ENCODE results near the gene SLC38A4. TPM values are rescaled to one million over a fixed set of nuclear protein-coding genes. Genes with fewer than 3 reads are reported as not detected.

Gene SLC38A4
- total RNA-seq, 1 donor from 2014 or later, result 9.4 TPM

GRCh38 chr12:46722394-46723185 is 103.2 kb downstream of the SLC38A4 start:
- H3K4me1 Mint-ChIP-seq (ENCODE audit: low read depth), result no peaks in the 10 kb centered on the region
- DNase-seq (ENCODE audit: low spot score, unreplicated experiment), result no peak
- H3K4me3 Mint-ChIP-seq (ENCODE audit: low read depth), result no peak overlapping the region
- H3K27me3 Mint-ChIP-seq, result no peaks in the 10 kb centered on the region
- no peaks in the 10 kb centered on the region for H3K36me3 Mint-ChIP-seq (ENCODE audit: insufficient read depth)
- H3K27ac Mint-ChIP-seq, result no peak overlapping the region
- TF ChIP-seq, protein P1, sequence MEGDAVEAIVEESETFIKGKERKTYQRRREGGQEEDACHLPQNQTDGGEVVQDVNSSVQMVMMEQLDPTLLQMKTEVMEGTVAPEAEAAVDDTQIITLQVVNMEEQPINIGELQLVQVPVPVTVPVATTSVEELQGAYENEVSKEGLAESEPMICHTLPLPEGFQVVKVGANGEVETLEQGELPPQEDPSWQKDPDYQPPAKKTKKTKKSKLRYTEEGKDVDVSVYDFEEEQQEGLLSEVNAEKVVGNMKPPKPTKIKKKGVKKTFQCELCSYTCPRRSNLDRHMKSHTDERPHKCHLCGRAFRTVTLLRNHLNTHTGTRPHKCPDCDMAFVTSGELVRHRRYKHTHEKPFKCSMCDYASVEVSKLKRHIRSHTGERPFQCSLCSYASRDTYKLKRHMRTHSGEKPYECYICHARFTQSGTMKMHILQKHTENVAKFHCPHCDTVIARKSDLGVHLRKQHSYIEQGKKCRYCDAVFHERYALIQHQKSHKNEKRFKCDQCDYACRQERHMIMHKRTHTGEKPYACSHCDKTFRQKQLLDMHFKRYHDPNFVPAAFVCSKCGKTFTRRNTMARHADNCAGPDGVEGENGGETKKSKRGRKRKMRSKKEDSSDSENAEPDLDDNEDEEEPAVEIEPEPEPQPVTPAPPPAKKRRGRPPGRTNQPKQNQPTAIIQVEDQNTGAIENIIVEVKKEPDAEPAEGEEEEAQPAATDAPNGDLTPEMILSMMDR (IDR thresholded peaks at IDR 0.05; ENCODE audit: unreplicated experiment), result no peak
- H3K9me3 Mint-ChIP-seq (ENCODE audit: low read depth), result peaks cover 13% of the 10 kb centered on the region

GRCh38 chr12:46718495-46718894 is 107.3 kb downstream of the SLC38A4 start:
- H3K9me3 Mint-ChIP-seq (ENCODE audit: low read depth), result peaks cover 12% of the 10 kb centered on the region
- no peak for DNase-seq (ENCODE audit: low spot score, unreplicated experiment)
- H3K27me3 Mint-ChIP-seq, result no peaks in the 10 kb centered on the region
- H3K27ac Mint-ChIP-seq, result no peak overlapping the region
- no peak overlapping the region for H3K4me3 Mint-ChIP-seq (ENCODE audit: low read depth)
- H3K4me1 Mint-ChIP-seq (ENCODE audit: low read depth), result no peaks in the 10 kb centered on the region
- TF ChIP-seq, protein P1 (IDR thresholded peaks at IDR 0.05; ENCODE audit: unreplicated experiment), result no peak
- H3K36me3 Mint-ChIP-seq (ENCODE audit: insufficient read depth), result no peaks in the 10 kb centered on the region

DNA sequence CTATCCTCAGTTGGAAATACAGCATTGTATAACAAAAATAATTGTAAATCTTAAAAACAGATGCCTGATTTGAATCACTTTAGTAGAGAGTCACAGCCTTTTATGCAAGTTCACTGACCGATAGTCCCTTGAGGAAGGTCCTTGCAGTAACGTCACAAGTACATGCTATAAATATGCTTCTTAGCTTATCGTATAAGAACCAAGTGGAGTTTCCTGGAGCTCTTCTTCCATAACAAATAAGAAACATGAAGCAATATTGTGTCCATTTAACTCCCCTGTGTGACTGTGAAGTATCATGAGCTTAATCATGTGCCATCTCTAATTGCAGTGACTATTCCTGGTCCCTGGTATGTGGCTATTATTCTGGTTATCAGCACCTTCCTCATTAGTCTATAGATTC is 107.9 kb downstream of the SLC38A4 start:
- no peaks in the 10 kb centered on the region for H3K4me1 Mint-ChIP-seq (ENCODE audit: low read depth)
- no peak overlapping the region for H3K27ac Mint-ChIP-seq
- TF ChIP-seq, protein P1 (IDR thresholded peaks at IDR 0.05; ENCODE audit: unreplicated experiment), result no peak
- H3K36me3 Mint-ChIP-seq (ENCODE audit: insufficient read depth), result no peaks in the 10 kb centered on the region
- DNase-seq (ENCODE audit: low spot score, unreplicated experiment), result no peak
- H3K9me3 Mint-ChIP-seq (ENCODE audit: low read depth), result peaks cover 12% of the 10 kb centered on the region
- no peak overlapping the region for H3K4me3 Mint-ChIP-seq (ENCODE audit: low read depth)
- H3K27me3 Mint-ChIP-seq, result no peaks in the 10 kb centered on the region

GRCh38 chr12:46717159-46717558 is 108.6 kb downstream of the SLC38A4 start:
- H3K4me3 Mint-ChIP-seq (ENCODE audit: low read depth), result no peak overlapping the region
- H3K27ac Mint-ChIP-seq, result no peak overlapping the region
- H3K36me3 Mint-ChIP-seq (ENCODE audit: insufficient read depth), result no peaks in the 10 kb centered on the region
- no peaks in the 10 kb centered on the region for H3K4me1 Mint-ChIP-seq (ENCODE audit: low read depth)
- H3K9me3 Mint-ChIP-seq (ENCODE audit: low read depth), result peaks cover 12% of the 10 kb centered on the region
- H3K27me3 Mint-ChIP-seq, result no peaks in the 10 kb centered on the region
- TF ChIP-seq, protein P1 (IDR thresholded peaks at IDR 0.05; ENCODE audit: unreplicated experiment), result no peak
- DNase-seq (ENCODE audit: low spot score, unreplicated experiment), result no peak

Measured in progenitor cell of endocrine pancreas (in vitro differentiated cells).